H1 (cell line): ENCODE results near the gene TRIM32. TPM values are rescaled to one million over a fixed set of nuclear protein-coding genes. Genes with fewer than 3 reads are reported as not detected.

ENCODE experiments used
- ASH2L ChIP-seq: fragments of 200-600, 300-600 bp; sonication (generic); IDR thresholded peaks from one replicate; pipeline ENCODE4 v1.7.1; 2017; ENCODE audit warnings: low read length
- GABPA ChIP-seq: IDR thresholded peaks from 2 replicates; pipeline ENCODE4 v1.6.1; 2011; ENCODE audit warnings: mild to moderate bottlenecking, low read length, moderate library complexity, borderline replicate concordance; ENCODE audit not compliant: insufficient read depth
- SAP30 ChIP-seq: fragments of 300-600 bp; sonication (generic); IDR thresholded peaks from 2 replicates; pipeline ENCODE4 v1.7.1; 2012; ENCODE audit warnings: low read length, moderate library complexity, mild to moderate bottlenecking, inconsistent platforms; ENCODE audit not compliant: insufficient read depth, insufficient replicate concordance
- SP1 ChIP-seq: IDR thresholded peaks from 2 replicates; pipeline ENCODE4 v1.6.1; 2011; ENCODE audit warnings: low read depth, low read length
- SP4 ChIP-seq: IDR thresholded peaks from 2 replicates; pipeline ENCODE4 v1.6.1; 2012; ENCODE audit warnings: low read length, inconsistent platforms
- SRF ChIP-seq: IDR thresholded peaks from 2 replicates; pipeline ENCODE4 v1.6.1; 2011; ENCODE audit warnings: mild to moderate bottlenecking, low read depth, low read length, moderate library complexity
- polyA plus RNA-seq, 7 experiments: library from polyadenylated mRNA; depleted of rRNA in 3 of 7; stranded (reverse) in 5 of 7; unstranded in 2 of 7; fragments of >200 nt in 5 of 7; fragments of 200-250 nt in 2 of 7; gene quantifications; 1 replicate in 5 of 7; 2 replicates in 1 of 7; 4 replicates in 1 of 7; pipeline versions ENCODE4 v1.2.1 to v1.2.3, GENCODE V29; 2011 to 2013; ENCODE audit warnings: missing spikeins in 2 of 7, mixed read lengths in 2 of 7
- total RNA-seq: library from RNA; stranded (reverse); fragmentation: NEBNext Ultra II Directional; extraction: Animal tissue kit (Norgen Biotek cat#: 25700); gene quantifications from 2 replicates; pipeline ENCODE4 v1.2.1, GENCODE V29; 2021

Gene TRIM32
- total and polyA plus RNA-seq, 2 of the 8 experiments (the other 6 are each of a cell fraction or from before 2014, with no cell fraction given), result 10.5 to 17.3 TPM

GRCh38 chr9:116641292-116642059, 45.6 kb upstream of the TRIM32 start (continued):
- TF ChIP-seq ASH2L, result no peak
- TF ChIP-seq GABPA, result no peak
- no peak for TF ChIP-seq SAP30
- TF ChIP-seq SP4, result no peak
- no peak for TF ChIP-seq SP1
- no peak for TF ChIP-seq SRF
